LNCaP clone FGC (cell line): ENCODE results near the gene BPI.
"Not testable (repeated sequence)": the region's sequence is repeated elsewhere in the genome, so short reads cannot be mapped to it uniquely, and the experiment has no call there.

ENCODE experiments used
- DNase-seq: peaks from one replicate; pipeline ENCODE4 v3.0.0-alpha.2; 2011; ENCODE audit warnings: low read depth
- H3K4me3 ChIP-seq: 2 replicates; pipeline ENCODE4 v1.5.1; 2011; ENCODE audit warnings: mild to moderate bottlenecking, low read depth, low read length, control low read depth
- CTCF ChIP-seq: IDR thresholded peaks from 2 replicates; pipeline ENCODE4 v1.5.1; 2012; ENCODE audit warnings: mild to moderate bottlenecking; ENCODE audit not compliant: control insufficient read depth, insufficient read depth; ENCODE audit errors: extremely low read depth

BPI gene

GRCh38 chr20:38311491-38311890 is 7.5 kb downstream of the BPI start:
- H3K4me3 ChIP-seq = no peak overlapping the region
- TF ChIP-seq CTCF = no peak
- DNase-seq = no peak

GRCh38 chr20:38313676-38314075 is 9.7 kb downstream of the BPI start:
- no peak overlapping the region for H3K4me3 ChIP-seq

GRCh38 chr20:38314350-38314749 is 10.4 kb downstream of the BPI start:
- H3K4me3 ChIP-seq = not testable (repeated sequence)

More at GRCh38 chr20:38313676-38314075, 9.7 kb downstream of the BPI start:
- TF ChIP-seq CTCF = no peak
- DNase-seq = no peak

GRCh38 chr20:38315290-38315966 is 11.5 kb downstream of the BPI start:
- DNase-seq = no peak
- H3K4me3 ChIP-seq = no peak overlapping the region
- TF ChIP-seq CTCF = no peak

More at GRCh38 chr20:38314350-38314749, 10.4 kb downstream of the BPI start:
- DNase-seq = not testable (repeated sequence)

GRCh38 chr20:38316341-38316740 is 12.4 kb downstream of the BPI start:
- no peak for TF ChIP-seq CTCF
- H3K4me3 ChIP-seq = no peak overlapping the region
- no peak for DNase-seq

- DNase-seq = no peak
- no peak for TF ChIP-seq CTCF
- H3K4me3 ChIP-seq = no peak overlapping the region
Observed at GRCh38 chr20:38317422-38317821, 13.5 kb downstream of the BPI start.

- no peak overlapping the region for H3K4me3 ChIP-seq
- TF ChIP-seq CTCF = no peak
- DNase-seq = no peak
Observed at GRCh38 chr20:38320221-38320620, 16.3 kb downstream of the BPI start.
